H9 (cell line): ENCODE data around the gene ZNF135. TPM values are rescaled to one million over a fixed set of nuclear protein-coding genes. Genes with fewer than 3 reads are reported as not detected.

Source experiments
- DNase-seq: peaks from one replicate; pipeline ENCODE4 v3.0.0-alpha.2; 2017
- H2AFZ ChIP-seq: one replicate; pipeline ENCODE4 v1.6.1; 2013; ENCODE audit warnings: mild to moderate bottlenecking, low read length, control low read depth, moderate library complexity
- H2AK5ac ChIP-seq: 2 replicates; pipeline ENCODE4 v1.6.1; 2013; ENCODE audit warnings: low read length, control low read depth, mixed read lengths; ENCODE audit not compliant: insufficient read length
- H2BK120ac ChIP-seq: one replicate; pipeline ENCODE4 v1.6.1; 2013; ENCODE audit warnings: low read depth, mild to moderate bottlenecking, low read length, control low read depth, inconsistent platforms; ENCODE audit not compliant: poor library complexity, severe bottlenecking
- H2BK12ac ChIP-seq: 2 replicates; pipeline ENCODE4 v1.6.1; 2013; ENCODE audit warnings: low read length, control low read depth, mixed read lengths, low read depth; ENCODE audit not compliant: insufficient read length
- H2BK15ac ChIP-seq: 2 replicates; pipeline ENCODE4 v1.6.1; 2013; ENCODE audit warnings: low read depth, low read length, control low read depth
- H2BK20ac ChIP-seq: one replicate; pipeline ENCODE4 v1.6.1; 2013; ENCODE audit warnings: low read depth, mild to moderate bottlenecking, low read length, control low read depth, inconsistent platforms; ENCODE audit not compliant: poor library complexity, severe bottlenecking
- H2BK5ac ChIP-seq: 2 replicates; pipeline ENCODE4 v1.6.1; 2013; ENCODE audit warnings: low read length, control low read depth, mixed read lengths; ENCODE audit not compliant: insufficient read length
- H3K14ac ChIP-seq: 2 replicates; pipeline ENCODE4 v1.6.1; 2013; ENCODE audit warnings: low read length, control low read depth; ENCODE audit not compliant: insufficient read depth
- H3K18ac ChIP-seq: 2 replicates; pipeline ENCODE4 v1.6.1; 2013; ENCODE audit warnings: low read depth, mild to moderate bottlenecking, mixed read lengths, low read length, control low read depth; ENCODE audit not compliant: insufficient read length
- H3K23ac ChIP-seq: 2 replicates; pipeline ENCODE4 v1.6.1; 2013; ENCODE audit warnings: low read length, control low read depth, mixed read lengths, low read depth; ENCODE audit not compliant: insufficient read length
- H3K23me2 ChIP-seq: 2 replicates; pipeline ENCODE4 v1.6.1; 2013; ENCODE audit warnings: low read depth, mild to moderate bottlenecking, mixed read lengths, low read length, control low read depth; ENCODE audit not compliant: insufficient read length, poor library complexity, severe bottlenecking
- H3K27ac ChIP-seq: 2 replicates; pipeline ENCODE4 v1.5.1; 2013; ENCODE audit warnings: low read length, control low read depth, mixed read lengths, low read depth; ENCODE audit not compliant: insufficient read length
- H3K27me3 ChIP-seq: 2 replicates; pipeline ENCODE4 v1.6.1; 2013; ENCODE audit warnings: low read length, control low read depth, inconsistent platforms; ENCODE audit not compliant: insufficient read depth
- H3K4ac ChIP-seq: 2 replicates; pipeline ENCODE4 v1.6.1; 2013; ENCODE audit warnings: low read depth, mild to moderate bottlenecking, control low read depth, inconsistent platforms, low read length, moderate library complexity
- H3K4me1 ChIP-seq: 2 replicates; pipeline ENCODE4 v1.6.1; 2013; ENCODE audit warnings: low read length, control low read depth, inconsistent platforms; ENCODE audit not compliant: insufficient read depth
- H3K4me2 ChIP-seq: 2 replicates; pipeline ENCODE4 v1.6.1; 2013; ENCODE audit warnings: low read length, control low read depth, mixed read lengths; ENCODE audit not compliant: insufficient read length, insufficient read depth
- H3K56ac ChIP-seq: 2 replicates; pipeline ENCODE4 v1.6.1; 2013; ENCODE audit warnings: low read depth, mild to moderate bottlenecking, mixed read lengths, low read length, control low read depth; ENCODE audit not compliant: insufficient read length
- H3K79me1 ChIP-seq: 2 replicates; pipeline ENCODE4 v1.6.1; 2013; ENCODE audit warnings: low read depth, mild to moderate bottlenecking, moderate library complexity, low read length, control low read depth, inconsistent platforms; ENCODE audit not compliant: insufficient read depth, poor library complexity, severe bottlenecking
- H3K79me2 ChIP-seq: 2 replicates; pipeline ENCODE4 v1.6.1; 2013; ENCODE audit warnings: low read length, control low read depth, inconsistent platforms; ENCODE audit not compliant: insufficient read depth
- H3K9ac ChIP-seq: 2 replicates; pipeline ENCODE4 v1.6.1; 2013; ENCODE audit warnings: low read length, control low read depth, mixed read lengths; ENCODE audit not compliant: insufficient read length; ENCODE audit errors: extremely low read depth
- H3K9me3 ChIP-seq: one replicate; pipeline ENCODE4 v1.6.1; 2013; ENCODE audit warnings: low read depth, low read length, inconsistent platforms; ENCODE audit not compliant: control insufficient read depth
- H3T11ph ChIP-seq: one replicate; pipeline ENCODE4 v1.6.1; 2013; ENCODE audit warnings: mild to moderate bottlenecking, low read length, control low read depth, inconsistent platforms
- H4K20me1 ChIP-seq: one replicate; pipeline ENCODE4 v1.6.1; 2013; ENCODE audit not compliant: control insufficient read depth, insufficient read length, insufficient read depth
- H4K5ac ChIP-seq: 2 replicates; pipeline ENCODE4 v1.6.1; 2013; ENCODE audit warnings: low read depth, mild to moderate bottlenecking, mixed read lengths, low read length, control low read depth; ENCODE audit not compliant: insufficient read length
- H4K8ac ChIP-seq: replicated peaks from 2 replicates; pipeline ENCODE4 v1.6.1; 2013; ENCODE audit warnings: low read length, control low read depth, mixed read lengths, low read depth; ENCODE audit not compliant: insufficient read length
- H4K91ac ChIP-seq: 2 replicates; pipeline ENCODE4 v1.6.1; 2013; ENCODE audit warnings: low read depth, mild to moderate bottlenecking, moderate library complexity, mixed read lengths, low read length, control low read depth; ENCODE audit not compliant: insufficient read length
- H3K27ac Mint-ChIP-seq, 3 experiments: 2 replicates in 2 of 3; 3 replicates in 1 of 3; pipeline ENCODE4 v1.8.0; 2020 to 2021; ENCODE audit warnings: mixed read lengths in 3 of 3, mild to moderate bottlenecking in 1 of 3, moderate library complexity in 1 of 3
- H3K27me3 Mint-ChIP-seq: 2 replicates; pipeline ENCODE4 v1.8.0; 2021; ENCODE audit warnings: low read depth, mild to moderate bottlenecking, moderate library complexity, mixed read lengths
- H3K36me3 Mint-ChIP-seq, 3 experiments: 2 replicates in 2 of 3; 3 replicates in 1 of 3; pipeline ENCODE4 v1.8.0; 2020 to 2021; ENCODE audit warnings: low read depth in 3 of 3, mixed read lengths in 3 of 3; ENCODE audit not compliant: insufficient read depth in 1 of 3
- H3K4me1 Mint-ChIP-seq, 2 experiments: 2 replicates each; pipeline ENCODE4 v1.8.0; 2020; ENCODE audit warnings: mixed read lengths in 2 of 2
- H3K4me3 Mint-ChIP-seq, 2 experiments: 2 replicates in 1 of 2; 3 replicates in 1 of 2; pipeline ENCODE4 v1.8.0; 2020 to 2021; ENCODE audit warnings: mild to moderate bottlenecking in 2 of 2, mixed read lengths in 2 of 2, moderate library complexity in 1 of 2
- H3K9me3 Mint-ChIP-seq, 2 experiments: 2 replicates in 1 of 2; 3 replicates in 1 of 2; pipeline ENCODE4 v1.8.0; 2020; ENCODE audit warnings: mild to moderate bottlenecking in 2 of 2, mixed read lengths in 2 of 2, moderate library complexity in 1 of 2
- CTCF ChIP-seq: fragments of 200-600 bp; sonication (generic); conservative IDR thresholded peaks from 3 replicates; pipeline ENCODE4 v1.8.0; 2021; ENCODE audit warnings: antibody characterized with exemption, mild to moderate bottlenecking
- WGBS: extraction: QIAGEN DNeasy Blood & Tissue Kit; methylation state at CpG from one replicate; pipeline ENCODE4 v1.1.7; 2013; ENCODE audit warnings: missing lambda C conversion rate, low lambda C conversion rate, mixed read lengths; ENCODE audit not compliant: insufficient read length; ENCODE audit errors: extremely low coverage; 5-methylcytosine and 5-hydroxymethylcytosine counted together
- total RNA-seq: library from RNA; stranded (reverse); gene quantifications from 2 replicates; pipeline ENCODE4 v1.2.1, GENCODE V29; 2021

ZNF135 gene
- total RNA-seq, 1 experiment from 2014 or later = 4.7 TPM

DNA sequence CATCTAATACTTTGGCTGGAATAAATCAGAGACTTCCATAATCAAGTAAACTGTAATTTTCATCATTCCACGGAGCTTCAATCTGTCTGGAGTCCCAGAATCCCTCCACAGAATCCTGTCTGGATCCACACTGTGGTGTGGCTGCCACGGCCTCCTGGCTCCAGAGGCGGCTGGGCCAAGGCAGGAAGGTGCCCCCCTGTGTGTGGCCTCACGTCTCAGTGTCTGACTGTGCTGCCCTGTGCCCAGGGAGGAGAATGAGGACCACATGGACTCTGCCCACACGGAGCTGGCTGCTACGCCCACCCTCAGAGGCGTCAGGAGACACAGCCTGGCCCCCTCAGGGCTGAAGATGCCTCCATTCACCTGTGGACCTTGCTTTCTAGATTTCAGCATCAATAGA is 12.2 kb upstream of the ZNF135 start:
- Histone ChIP-seq H2BK20ac (no peak overlapping the region), H3K56ac (no peak overlapping the region), H2BK120ac (no peak overlapping the region), H4K20me1 (no peaks in the 10 kb centered on the region), H3K23ac (no peak overlapping the region), H3T11ph (no peak overlapping the region), H2BK15ac (no peak overlapping the region), H4K5ac (no peak overlapping the region), H3K9me3 (peaks cover 41% of the 10 kb centered on the region), H3K27me3 (no peaks in the 10 kb centered on the region; the same call in 1 of the 2 replicates), H3K18ac (no peak overlapping the region), H3K4ac (no peak overlapping the region), H2BK12ac (no peak overlapping the region), H3K79me2 (no peaks in the 10 kb centered on the region), H4K91ac (no peak overlapping the region), H2AFZ (no peak overlapping the region), H3K23me2 (no peaks in the 10 kb centered on the region), H3K27ac (no peak overlapping the region), H3K4me2 (no peak overlapping the region), H3K4me1 (no peaks in the 10 kb centered on the region), H2BK5ac (no peak overlapping the region), H3K79me1 (no peaks in the 10 kb centered on the region), H3K9ac (no peak overlapping the region), H3K14ac (no peak overlapping the region), H4K8ac (no peak overlapping the region), H2AK5ac (no peak overlapping the region)
- no peak overlapping the region for H3K27ac Mint-ChIP-seq
- no peak overlapping the region for H3K4me3 Mint-ChIP-seq
- H3K4me1 Mint-ChIP-seq = no peaks in the 10 kb centered on the region
- H3K36me3 Mint-ChIP-seq = peaks cover 4 to 42% (median 16%) of the 10 kb centered on the region in 3 experiments; a peak in 6 of 7 replicates
- no CpG with 5 or more reads among the region's 7 CpGs for WGBS
- H3K27me3 Mint-ChIP-seq = peaks cover 49% of the 10 kb centered on the region
- peaks cover 75 to 84% of the 10 kb centered on the region in 2 experiments for H3K9me3 Mint-ChIP-seq
- no peak for TF ChIP-seq CTCF
- no peak for DNase-seq
